Endothelial cell of umbilical vein (primary cell): Measurements from ENCODE around the gene PRKG1. TPM values are rescaled to one million over a fixed set of nuclear protein-coding genes. Genes with fewer than 3 reads are reported as not detected.

Experiments used
- BruUV-seq: library from RNA; stranded (reverse); fragments of 400-500 nt; replicated peaks from 2 replicates; lab custom pipeline; 2021; lab: Mats Ljungman, UMichigan
- CTCF ChIA-PET: fragments of 300-600, 350-600 bp; sonication (Branson Sonifier 250); formaldehyde crosslinking; loops from one replicate; lab custom pipeline; 2021; ENCODE audit warnings: antibody characterized with exemption, inconsistent platforms; lab: Charles Lee
- POLR2A ChIA-PET: fragments of 300-600, 350-600 bp; sonication (Branson Sonifier 250); formaldehyde crosslinking; loops from one replicate; lab custom pipeline; 2021; ENCODE audit warnings: antibody characterized with exemption, inconsistent platforms; lab: Charles Lee
- DNase-seq: peaks from one replicate; pipeline ENCODE4 v3.0.0-alpha.2; 2011; ENCODE audit warnings: low read depth, low spot score
- FAIRE-seq: peaks from 2 replicates; lab custom pipeline; 2011; peaks lifted over from hg19 to GRCh38; lab: Jason Lieb, UNC
- H2AFZ ChIP-seq: 2 replicates; pipeline ENCODE4 v1.6.0; 2012; ENCODE audit warnings: low read depth, low read length, control low read depth, inconsistent platforms
- H3K27ac ChIP-seq: 2 replicates; pipeline ENCODE4 v1.5.1; 2011; ENCODE audit warnings: low read depth, mild to moderate bottlenecking, control low read depth, low read length, moderate library complexity; ENCODE audit not compliant: insufficient read depth
- H3K27me3 ChIP-seq, 2 experiments: 2 replicates each; pipeline versions ENCODE4 v1.6.0 to v1.6.1; 2011; ENCODE audit warnings: low read length in 2 of 2, mixed read lengths in 1 of 2; ENCODE audit not compliant: control insufficient read depth in 2 of 2, insufficient read depth in 2 of 2
- H3K36me3 ChIP-seq, 2 experiments: 2 replicates in 1 of 2; 3 replicates in 1 of 2; pipeline ENCODE4 v1.5.1; 2011; ENCODE audit warnings: low read length in 2 of 2, mild to moderate bottlenecking in 1 of 2, moderate library complexity in 1 of 2; ENCODE audit not compliant: control insufficient read depth in 2 of 2, insufficient read depth in 2 of 2; ENCODE audit errors: extremely low read depth in 1 of 2
- H3K4me1 ChIP-seq: 3 replicates; pipeline ENCODE4 v1.5.1; 2011; ENCODE audit warnings: mild to moderate bottlenecking, low read length; ENCODE audit not compliant: control insufficient read depth, insufficient read depth; ENCODE audit errors: extremely low read depth
- H3K4me2 ChIP-seq: 2 replicates; pipeline ENCODE4 v1.6.1; 2011; ENCODE audit warnings: low read length, control low read depth, mixed read lengths; ENCODE audit not compliant: insufficient read depth
- H3K4me3 ChIP-seq, 3 experiments: fragments of 200-600 bp in 1 of 3; sonication (generic), shearing (Covaris generic) in 1 of 3; replicated peaks in 1 of 3; 2 replicates each; pipeline ENCODE4 v1.5.1; 2011 to 2016; ENCODE audit warnings: control low read depth in 3 of 3, low read length in 3 of 3, mild to moderate bottlenecking in 2 of 3, inconsistent platforms in 1 of 3, low read depth in 1 of 3, moderate library complexity in 1 of 3; ENCODE audit not compliant: insufficient read depth in 1 of 3
- H3K79me2 ChIP-seq: 2 replicates; pipeline ENCODE4 v1.6.0; 2012; ENCODE audit warnings: low read length, inconsistent platforms; ENCODE audit not compliant: control insufficient read depth, insufficient read depth
- H3K9ac ChIP-seq: replicated peaks from 2 replicates; pipeline ENCODE3; 2011; ENCODE audit warnings: low read length, control low read depth; ENCODE audit not compliant: insufficient read depth; ENCODE audit errors: extremely low read depth
- H3K9me1 ChIP-seq: replicated peaks from 3 replicates; pipeline ENCODE4 v1.6.0; 2011; ENCODE audit warnings: mild to moderate bottlenecking, low read length; ENCODE audit not compliant: control insufficient read depth, insufficient read depth; ENCODE audit errors: extremely low read depth
- H3K9me3 ChIP-seq: replicated peaks from 2 replicates; pipeline ENCODE4 v1.5.1; 2012; ENCODE audit warnings: low read length, inconsistent platforms; ENCODE audit not compliant: control insufficient read depth, insufficient read depth
- H4K20me1 ChIP-seq: replicated peaks from 2 replicates; pipeline ENCODE3; 2011; ENCODE audit warnings: mild to moderate bottlenecking, low read length; ENCODE audit not compliant: control insufficient read depth, insufficient read depth; ENCODE audit errors: extremely low read depth
- EZH2 ChIP-seq: IDR thresholded peaks from 2 replicates; pipeline ENCODE4 v1.6.1; 2012; ENCODE audit warnings: borderline replicate concordance, low read depth, mild to moderate bottlenecking, moderate library complexity, low read length, inconsistent platforms; ENCODE audit not compliant: severe bottlenecking
- FOS ChIP-seq: IDR thresholded peaks from 2 replicates; pipeline ENCODE4 v1.6.1; 2011; ENCODE audit warnings: mild to moderate bottlenecking, low read length, moderate library complexity, borderline replicate concordance; ENCODE audit not compliant: insufficient read depth
- GATA2 ChIP-seq: IDR thresholded peaks from 2 replicates; pipeline ENCODE4 v1.7.0; 2011; ENCODE audit warnings: low read depth, mild to moderate bottlenecking, moderate library complexity, mixed read lengths, low read length; ENCODE audit not compliant: insufficient read length, insufficient read depth
- JUN ChIP-seq: IDR thresholded peaks from 2 replicates; pipeline ENCODE4 v1.6.1; 2011; ENCODE audit warnings: borderline replicate concordance, low read depth; ENCODE audit not compliant: insufficient read length, insufficient read depth
- MAX ChIP-seq: IDR thresholded peaks from 2 replicates; pipeline ENCODE4 v1.6.1; 2011; ENCODE audit not compliant: insufficient read depth, insufficient read length
- MYC ChIP-seq: IDR thresholded peaks from one replicate; pipeline ENCODE4 v1.6.1; 2011; ENCODE audit warnings: mild to moderate bottlenecking, low read depth, low read length
- POLR2A ChIP-seq: IDR thresholded peaks from 2 replicates; pipeline ENCODE4 v1.6.1; 2012; ENCODE audit warnings: low read depth, mild to moderate bottlenecking, control low read depth, low read length
- POLR2AphosphoS5 ChIP-seq: IDR thresholded peaks from 2 replicates; pipeline ENCODE4 v1.6.1; 2012; ENCODE audit warnings: low read depth, mild to moderate bottlenecking, control low read depth, low read length, moderate library complexity; ENCODE audit not compliant: insufficient read depth
- dilution Hi-C: fragments of 300-500 bp; cut with MboI; formaldehyde crosslinking; loops from one replicate; pipeline ENCODE4 v1.15.0; 2019; ENCODE audit warnings: low sequenced_read_pairs; ENCODE audit not compliant: extremely low pct_ligation_motif_present
- intact Hi-C: fragments of 100-400 bp; cut with micrococcal nuclease; formaldehyde crosslinking; loops from one replicate; pipeline ENCODE4 v1.10.0; 2022
- polyA plus RNA-seq, 4 experiments: library from polyadenylated mRNA; depleted of rRNA in 3 of 4; stranded (reverse) in 3 of 4; unstranded in 1 of 4; fragments of >200 nt; gene quantifications; 2 replicates each; pipeline versions ENCODE4 v1.2.1 to v1.2.3, GENCODE V29; 2011 to 2012; ENCODE audit warnings: missing spikeins in 1 of 4
- total RNA-seq: library from RNA; stranded (reverse); gene quantifications from 2 replicates; pipeline ENCODE4 v1.2.3, GENCODE V29; 2021
- TF ChIP-seq, protein P1 (sequence below), 2 donors: IDR thresholded peaks; 1 replicate in 1 of 2; 2 replicates in 1 of 2; pipeline ENCODE4 v1.5.1; 2011; ENCODE audit warnings: low read length in 2 of 2, mild to moderate bottlenecking in 2 of 2, moderate library complexity in 2 of 2, control low read depth in 1 of 2, inconsistent platforms in 1 of 2, low read depth in 1 of 2; ENCODE audit not compliant: insufficient read depth in 1 of 2; ENCODE audit errors: extremely low read depth in 1 of 2

Gene PRKG1
- total and polyA plus RNA-seq, 2 donors (not counting 3 experiments of a cell fraction or from before 2014, with no cell fraction given): 0.01 to 0.18 TPM

DNA sequence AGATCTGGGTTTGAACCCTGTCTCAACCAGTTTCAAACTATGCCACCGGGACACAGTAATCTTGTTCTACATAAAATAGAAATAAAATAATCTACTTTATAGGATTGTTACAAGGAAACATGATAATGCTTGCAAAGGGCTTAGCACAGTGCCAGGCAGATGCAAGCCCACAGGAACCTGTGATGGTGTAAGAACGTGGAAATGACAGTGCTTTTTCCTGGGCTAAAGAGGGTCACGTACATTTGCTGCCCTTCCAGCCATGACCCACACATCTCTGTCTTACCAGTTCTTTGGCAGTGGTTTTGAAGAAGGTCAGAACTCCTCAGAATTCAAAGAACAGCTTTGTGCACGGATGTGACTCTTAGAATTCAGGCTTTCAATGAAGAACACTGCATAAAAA, 342.2 kb downstream of the PRKG1 start:
- Histone ChIP-seq H3K4me3 (no peak overlapping the region), H3K9me3 (no peaks in the 10 kb centered on the region), H3K27me3 (peaks cover 0 to 3% of the 10 kb centered on the region in 2 experiments), H3K9me1 (no peaks in the 10 kb centered on the region), H3K4me1 (no peaks in the 10 kb centered on the region), H3K79me2 (no peaks in the 10 kb centered on the region), H3K9ac (no peak overlapping the region), H4K20me1 (no peaks in the 10 kb centered on the region), H3K4me2 (no peak overlapping the region), H2AFZ (no peak overlapping the region), H3K27ac (no peak overlapping the region), H3K36me3 (no peaks in the 10 kb centered on the region)
- FAIRE-seq (no peak), DNase-seq (no peak)
- dilution Hi-C loops: no loop called here
- intact Hi-C loops: no loop called here
- POLR2A ChIA-PET: no interaction called here
- CTCF ChIA-PET: interaction anchor here (0.6 kb wide), 1 partner anchor 715 kb away, joined by 3 read pairs; no protein-coding TSS in a partner anchor
- BruUV-seq: no TSS peak
- TF ChIP-seq POLR2A: no peak
- TF ChIP-seq, protein P1, sequence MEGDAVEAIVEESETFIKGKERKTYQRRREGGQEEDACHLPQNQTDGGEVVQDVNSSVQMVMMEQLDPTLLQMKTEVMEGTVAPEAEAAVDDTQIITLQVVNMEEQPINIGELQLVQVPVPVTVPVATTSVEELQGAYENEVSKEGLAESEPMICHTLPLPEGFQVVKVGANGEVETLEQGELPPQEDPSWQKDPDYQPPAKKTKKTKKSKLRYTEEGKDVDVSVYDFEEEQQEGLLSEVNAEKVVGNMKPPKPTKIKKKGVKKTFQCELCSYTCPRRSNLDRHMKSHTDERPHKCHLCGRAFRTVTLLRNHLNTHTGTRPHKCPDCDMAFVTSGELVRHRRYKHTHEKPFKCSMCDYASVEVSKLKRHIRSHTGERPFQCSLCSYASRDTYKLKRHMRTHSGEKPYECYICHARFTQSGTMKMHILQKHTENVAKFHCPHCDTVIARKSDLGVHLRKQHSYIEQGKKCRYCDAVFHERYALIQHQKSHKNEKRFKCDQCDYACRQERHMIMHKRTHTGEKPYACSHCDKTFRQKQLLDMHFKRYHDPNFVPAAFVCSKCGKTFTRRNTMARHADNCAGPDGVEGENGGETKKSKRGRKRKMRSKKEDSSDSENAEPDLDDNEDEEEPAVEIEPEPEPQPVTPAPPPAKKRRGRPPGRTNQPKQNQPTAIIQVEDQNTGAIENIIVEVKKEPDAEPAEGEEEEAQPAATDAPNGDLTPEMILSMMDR (IDR thresholded peaks at IDR 0.05; ENCODE audit: extremely low read depth in 1 of 2, insufficient read depth in 1 of 2, low read depth in 1 of 2, low read length in 2 of 2): no peak
- no peak for TF ChIP-seq JUN
- no peak for TF ChIP-seq GATA2
- no peak for TF ChIP-seq EZH2
- TF ChIP-seq FOS: no peak
- no peak for TF ChIP-seq MYC
- TF ChIP-seq POLR2AphosphoS5: no peak
- TF ChIP-seq MAX: no peak
